DMS 273 (cell line): ENCODE results near the gene ZCWPW2.

ENCODE experiments used
- DNase-seq: peaks from one replicate; lab custom pipeline; 2025; ENCODE audit not compliant: unreplicated experiment; lab: John Stamatoyannopoulos, UW

ZCWPW2 gene

DNA sequence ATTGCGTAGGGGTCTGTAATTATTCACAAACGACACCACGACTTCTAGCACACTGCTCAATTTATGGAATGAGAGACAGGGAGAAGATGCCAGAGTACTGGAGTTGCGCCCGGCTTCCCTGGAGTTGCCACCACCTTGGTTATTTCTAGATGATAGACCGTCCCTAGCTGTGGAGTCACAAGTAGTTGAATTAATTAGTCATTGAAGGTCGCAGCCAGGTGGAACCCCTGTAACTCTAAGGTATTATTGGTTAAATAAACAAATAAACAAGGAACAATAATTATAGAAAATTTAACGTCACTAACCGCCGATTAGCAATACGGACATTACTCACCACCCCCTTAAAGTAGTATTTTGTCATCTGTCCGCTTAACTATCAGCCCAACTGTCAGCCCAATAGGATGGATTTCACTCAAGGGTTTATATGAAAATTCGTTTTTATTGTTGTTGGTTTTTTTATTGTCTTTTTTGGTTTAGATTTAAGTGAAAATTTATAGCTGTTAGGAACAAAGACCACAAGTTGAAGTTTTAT lies 1.0 kb downstream of the ZCWPW2 start:
- DNase-seq = no peak

DNA sequence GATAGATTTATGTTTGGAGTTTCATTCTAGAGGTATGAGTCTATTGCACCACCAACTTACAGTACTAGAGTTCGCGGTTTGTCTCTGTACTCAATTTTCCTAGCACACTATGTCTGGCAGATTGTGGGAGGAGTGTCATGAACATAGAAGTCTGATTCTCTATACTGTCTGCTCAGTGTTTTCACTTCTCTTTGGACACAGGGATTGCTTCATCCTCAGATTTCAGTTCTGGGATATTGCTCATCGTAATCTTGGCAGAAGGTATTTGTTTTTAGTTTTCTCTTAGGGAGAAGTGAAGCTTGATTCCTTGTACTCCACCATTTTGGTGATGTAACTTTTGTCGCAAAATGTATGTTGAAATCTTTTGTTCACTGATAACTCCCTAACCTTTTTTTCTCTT lies 27.9 kb downstream of the ZCWPW2 start:
- no peak for DNase-seq

- DNase-seq = no peak
Measured at GRCh38 chr3:28386049-28386448, 37.5 kb downstream of the ZCWPW2 start.

- no peak for DNase-seq
Measured at GRCh38 chr3:28388978-28389377, 40.5 kb downstream of the ZCWPW2 start.

- DNase-seq = no peak
Measured at GRCh38 chr3:28399206-28399605, 50.7 kb downstream of the ZCWPW2 start.

- DNase-seq = no peak
Measured at GRCh38 chr3:28406241-28406640, 57.7 kb downstream of the ZCWPW2 start.

DNA sequence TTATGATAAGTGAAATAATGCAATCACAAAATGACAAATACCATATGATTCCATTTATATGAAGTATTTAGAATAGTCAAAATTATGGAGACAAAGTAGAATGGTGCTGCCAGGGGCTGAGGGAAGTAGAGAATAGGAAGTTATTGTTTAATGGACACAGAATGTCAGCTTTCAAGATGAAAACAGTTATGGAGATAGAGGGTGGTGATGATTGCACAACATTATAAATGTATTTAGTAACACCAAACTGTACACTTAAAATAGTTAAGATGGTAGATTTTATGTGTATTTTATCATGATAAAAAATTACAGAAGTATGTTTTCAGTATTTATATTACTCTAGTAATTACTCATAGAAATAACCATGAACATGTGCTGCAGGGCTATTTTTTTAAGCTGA lies 100.9 kb downstream of the ZCWPW2 start:
- DNase-seq = no peak

DNA sequence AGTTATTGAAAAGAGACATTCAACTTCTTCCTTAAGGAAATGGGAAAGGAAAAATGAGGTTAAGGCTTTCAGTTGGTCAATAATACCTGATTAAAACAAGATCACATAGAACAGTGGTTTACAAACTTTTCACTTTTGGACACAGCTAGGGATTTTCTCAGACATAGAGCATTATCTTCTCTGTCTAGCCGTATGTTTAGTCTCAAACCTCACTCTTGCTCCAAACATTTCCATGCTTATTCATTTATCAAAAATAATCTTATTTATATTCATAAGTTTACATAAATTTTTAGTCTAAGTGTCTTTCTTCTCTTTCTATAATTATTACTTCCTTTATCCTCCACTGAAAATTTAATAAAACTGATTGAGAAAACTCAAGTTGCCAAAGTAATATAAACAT lies 114.3 kb downstream of the ZCWPW2 start:
- DNase-seq = no peak

DNA sequence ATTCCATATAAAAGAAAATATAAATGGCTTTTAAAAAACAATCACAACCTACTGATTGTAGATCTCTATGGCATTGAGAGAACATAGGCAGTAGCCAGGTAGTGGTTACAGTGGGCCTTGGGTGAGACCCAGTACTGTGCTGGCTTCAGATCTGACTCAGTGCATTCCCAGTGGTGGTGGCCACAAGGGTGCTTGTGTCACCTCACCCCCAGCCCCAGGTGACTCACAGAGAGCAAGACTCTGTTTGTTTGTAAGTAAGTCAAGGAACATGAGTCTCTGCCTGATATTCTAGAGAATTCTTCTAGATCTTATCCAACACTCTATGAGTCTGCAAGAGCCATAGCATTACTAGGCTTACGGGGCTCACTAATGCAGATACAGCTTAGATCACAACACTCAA lies 118.9 kb downstream of the ZCWPW2 start:
- no peak for DNase-seq

GRCh38 chr3:28476194-28476593 lies 127.7 kb downstream of the ZCWPW2 start:
- DNase-seq = peak; percentile 63

- DNase-seq = no peak
Measured at GRCh38 chr3:28476764-28477163, 128.2 kb downstream of the ZCWPW2 start.

DNA sequence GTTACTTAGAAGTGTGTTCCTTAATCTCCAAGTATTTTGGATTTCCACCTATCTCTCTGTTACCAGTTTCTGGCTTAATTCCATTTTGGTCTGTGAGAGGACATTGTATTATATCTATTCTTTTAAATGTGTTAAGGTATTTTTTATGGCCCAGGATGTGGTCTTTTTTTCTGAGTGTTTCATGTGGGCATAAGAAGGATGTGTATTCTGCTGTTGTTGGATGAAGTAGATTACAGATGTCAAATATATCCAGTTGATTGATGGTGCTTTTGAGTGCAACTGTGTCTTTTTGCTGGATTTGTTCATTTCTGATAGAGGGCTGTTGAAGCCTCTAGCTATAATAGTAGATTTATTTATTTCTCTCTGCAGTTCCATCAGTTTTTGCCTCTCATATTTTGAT lies 136.6 kb downstream of the ZCWPW2 start:
- DNase-seq = no peak

DNA sequence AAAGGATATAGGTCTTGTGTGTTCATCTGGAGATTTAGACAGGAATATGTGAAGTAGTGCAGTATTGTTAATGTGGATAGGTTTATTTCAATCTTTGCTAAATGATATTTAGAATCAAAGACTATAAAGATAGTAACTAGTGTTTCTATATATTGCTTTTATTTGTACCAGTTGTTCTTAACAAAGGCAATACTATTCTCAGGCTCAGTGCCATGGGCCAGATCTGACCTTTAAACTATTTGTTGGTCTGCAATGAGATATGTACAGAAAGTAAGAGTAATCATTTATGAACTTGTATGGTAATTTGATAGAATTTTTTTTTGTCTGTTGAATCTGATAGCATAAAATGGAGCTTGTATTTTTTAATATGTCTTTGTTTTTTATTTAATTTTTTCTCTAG lies 146.8 kb downstream of the ZCWPW2 start:
- DNase-seq = no peak

- DNase-seq = no peak
Measured at GRCh38 chr3:28502397-28502937, 153.9 kb downstream of the ZCWPW2 start.

GRCh38 chr3:28504976-28505375 lies 156.5 kb downstream of the ZCWPW2 start:
- DNase-seq = no peak

DNA sequence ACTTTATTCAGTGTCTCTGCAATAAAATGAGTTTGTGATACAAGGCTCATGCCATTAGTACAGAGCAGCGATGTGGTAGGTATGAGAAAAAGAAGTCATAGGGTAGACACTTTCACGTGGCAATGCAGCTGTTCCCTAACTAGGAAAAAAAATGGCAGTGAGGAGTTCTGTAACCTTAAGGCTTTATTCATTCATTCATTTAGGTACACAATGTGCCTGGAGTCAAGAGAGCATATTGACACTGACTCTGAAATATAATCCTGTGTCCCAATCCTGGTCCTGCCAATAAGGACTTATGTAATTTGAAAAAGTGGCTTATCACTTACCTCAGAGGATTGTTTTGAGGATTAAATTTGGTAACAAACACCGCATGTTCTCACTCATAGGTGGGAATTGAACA lies 173.1 kb downstream of the ZCWPW2 start:
- no peak for DNase-seq

DNA sequence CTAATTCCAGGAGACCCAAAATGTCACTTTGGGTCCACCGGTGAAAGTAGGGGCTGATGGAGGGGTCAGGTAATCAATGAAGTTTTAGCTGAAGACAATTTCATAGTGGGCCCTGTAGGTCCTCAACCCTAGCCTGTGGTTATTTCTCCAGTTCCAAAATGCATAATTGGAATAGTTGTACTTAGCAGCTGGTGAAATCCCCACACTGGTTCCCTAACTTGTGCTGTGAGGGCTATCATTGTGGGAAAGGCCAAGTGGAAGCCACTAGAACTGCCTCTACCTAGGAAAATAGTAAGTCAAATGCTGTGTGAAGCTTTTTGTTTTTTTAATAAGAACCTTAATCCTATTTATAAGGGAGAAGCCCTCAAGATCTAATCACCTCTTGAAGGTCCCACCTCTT lies 193.8 kb downstream of the ZCWPW2 start:
- DNase-seq = no peak

- DNase-seq = no peak
Measured at GRCh38 chr3:28544236-28544635, 195.7 kb downstream of the ZCWPW2 start.

DNA sequence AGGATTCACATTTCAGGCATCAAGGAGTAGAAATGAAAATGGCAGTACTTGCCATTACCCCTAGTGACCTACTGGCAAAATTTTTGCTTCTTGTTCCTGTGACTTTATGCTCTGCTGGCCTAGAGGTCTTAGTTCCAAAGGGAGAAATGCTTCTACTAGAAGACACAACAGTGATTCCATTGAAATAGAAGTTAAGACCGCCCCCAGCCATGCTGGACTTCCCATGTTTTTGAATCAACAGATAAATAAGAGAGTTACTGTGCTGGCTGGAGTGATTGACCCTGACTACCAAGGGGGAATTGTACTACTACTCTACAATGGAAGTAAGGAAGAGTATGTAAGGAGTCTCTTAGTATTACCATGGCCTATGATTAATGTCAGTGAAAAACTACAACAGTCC lies 196.3 kb downstream of the ZCWPW2 start:
- no peak for DNase-seq

DNA sequence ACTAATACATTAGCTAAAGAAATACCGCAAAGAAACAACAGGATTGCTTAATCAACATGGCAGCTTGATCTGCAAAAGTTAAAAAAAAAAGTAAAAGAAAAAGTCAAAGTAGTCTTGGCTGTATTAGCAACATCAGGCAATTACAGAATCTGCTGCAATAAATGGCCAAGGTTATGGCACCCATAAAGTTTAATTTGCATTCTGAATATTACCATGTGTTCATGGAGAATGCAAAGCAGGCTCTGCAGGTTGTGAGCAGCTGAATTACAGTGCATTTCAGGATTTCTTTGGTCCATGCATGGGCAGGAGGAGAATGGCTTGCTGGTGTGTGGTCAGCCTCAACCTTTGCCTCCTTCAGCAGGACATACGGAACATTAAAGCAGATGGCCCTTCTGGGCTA lies 199.2 kb downstream of the ZCWPW2 start:
- DNase-seq = no peak

- DNase-seq = no peak
Measured at GRCh38 chr3:28553175-28553574, 204.7 kb downstream of the ZCWPW2 start.

DNA sequence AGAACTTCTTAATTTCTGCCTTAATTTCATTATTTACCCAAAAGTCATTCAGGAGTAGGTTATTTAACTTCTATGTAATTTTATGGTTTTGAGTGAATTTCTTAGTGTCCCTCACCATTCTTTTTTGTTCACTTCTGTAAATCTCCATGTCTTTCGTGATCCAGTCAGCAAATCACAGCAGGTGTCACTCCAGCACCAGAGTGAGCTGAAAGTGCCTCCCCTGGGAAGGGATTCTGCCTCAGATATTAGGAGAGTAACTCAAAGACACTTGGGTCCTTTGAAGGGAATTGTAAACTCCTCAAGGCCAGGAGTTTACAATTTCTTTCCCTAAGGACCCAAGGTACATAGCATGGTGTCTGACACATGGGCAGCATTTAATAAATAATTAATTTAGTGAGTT lies 207.7 kb downstream of the ZCWPW2 start:
- no peak for DNase-seq

DNA sequence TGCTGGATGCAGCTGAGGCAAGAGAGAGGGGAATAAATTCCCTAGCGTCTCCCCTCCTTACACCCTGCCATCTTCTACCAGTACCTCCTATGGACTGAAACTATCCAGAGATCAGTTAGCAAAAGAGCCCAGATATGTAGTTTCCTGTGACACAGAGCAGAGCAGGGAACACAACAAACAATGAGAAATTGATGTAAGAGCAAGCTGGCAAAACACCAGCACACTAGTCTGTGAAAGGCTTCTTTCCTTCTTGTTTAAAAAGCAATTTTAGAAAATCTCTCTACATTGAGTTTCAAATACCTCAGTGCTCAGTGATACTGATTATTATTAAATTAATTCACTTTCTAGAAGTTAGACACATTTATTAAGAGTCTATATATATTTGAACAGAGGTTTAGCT lies 215.7 kb downstream of the ZCWPW2 start:
- no peak for DNase-seq

DNA sequence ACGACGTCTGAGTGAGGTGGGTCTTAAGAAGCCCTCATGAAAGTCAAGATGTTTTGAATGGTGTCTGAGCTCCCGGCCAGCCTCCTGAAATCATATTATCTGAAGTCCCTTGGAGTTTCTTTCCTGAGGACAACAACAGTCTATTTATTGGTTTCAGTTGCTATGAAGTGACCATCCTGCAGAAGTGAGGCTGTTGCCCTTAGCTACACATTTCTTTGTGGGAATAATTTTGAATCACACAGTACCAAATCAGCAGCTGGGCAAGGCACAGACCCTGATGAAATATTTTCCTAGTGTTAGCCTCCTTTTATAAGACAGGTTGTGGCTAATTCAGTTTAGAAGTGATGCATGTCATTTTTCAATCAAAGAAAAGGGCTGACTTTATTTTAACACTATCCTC lies 220.8 kb downstream of the ZCWPW2 start:
- no peak for DNase-seq
